ENCODE data around the gene LRRC74B.
A peak's percentile ranks its signal among the peaks of the same experiment; 100 is the strongest.
"Not testable (repeated sequence)": the region's sequence is repeated elsewhere in the genome, so short reads cannot be mapped to it uniquely, and the experiment has no call there.

LRRC74B gene

GRCh38 chr22:21054046-21054713, 8.4 kb downstream of the LRRC74B start:
- Mint-ChIP-seq H3K4me1 (ENCODE audit: low read depth) (peaks cover 14% of the 10 kb centered on the region), H3K9me3 (ENCODE audit: low read depth) (no peaks in the 10 kb centered on the region), H3K4me3 (no peak overlapping the region), H3K27me3 (no peaks in the 10 kb centered on the region), H3K36me3 (no peaks in the 10 kb centered on the region), H3K27ac (no peak overlapping the region)

GRCh38 chr22:21054714-21055563, 9.2 kb downstream of the LRRC74B start:
- H3K4me1 Mint-ChIP-seq (ENCODE audit: low read depth): peaks cover 14% of the 10 kb centered on the region
- no peaks in the 10 kb centered on the region for H3K9me3 Mint-ChIP-seq (ENCODE audit: low read depth)
- no peak overlapping the region for H3K27ac Mint-ChIP-seq
- no peaks in the 10 kb centered on the region for H3K27me3 Mint-ChIP-seq
- H3K4me3 Mint-ChIP-seq: no peak overlapping the region
- no peaks in the 10 kb centered on the region for H3K36me3 Mint-ChIP-seq

GRCh38 chr22:21055564-21055834, 9.8 kb downstream of the LRRC74B start:
- Mint-ChIP-seq H3K27me3 (no peaks in the 10 kb centered on the region), H3K36me3 (no peaks in the 10 kb centered on the region), H3K4me3 (no peak overlapping the region), H3K4me1 (ENCODE audit: low read depth) (peaks cover 14% of the 10 kb centered on the region), H3K9me3 (ENCODE audit: low read depth) (no peaks in the 10 kb centered on the region), H3K27ac (no peak overlapping the region)

GRCh38 chr22:21055880-21056319, 10.2 kb downstream of the LRRC74B start:
- Mint-ChIP-seq H3K27me3 (no peaks in the 10 kb centered on the region), H3K27ac (no peak overlapping the region), H3K4me3 (peak overlapping the region; percentile 46), H3K4me1 (ENCODE audit: low read depth) (peaks cover 14% of the 10 kb centered on the region), H3K9me3 (ENCODE audit: low read depth) (no peaks in the 10 kb centered on the region), H3K36me3 (no peaks in the 10 kb centered on the region)

- H3K36me3 Mint-ChIP-seq; H3K4me3 Mint-ChIP-seq; H3K27me3 Mint-ChIP-seq; H3K9me3 Mint-ChIP-seq (ENCODE audit: low read depth); H3K27ac Mint-ChIP-seq: not testable (repeated sequence)
- peaks cover 13% of the 10 kb centered on the region for H3K4me1 Mint-ChIP-seq (ENCODE audit: low read depth)
Measured at GRCh38 chr22:21060363-21060762, 14.6 kb downstream of the LRRC74B start.

- not testable (repeated sequence) for H3K4me3 Mint-ChIP-seq; H3K36me3 Mint-ChIP-seq; H3K9me3 Mint-ChIP-seq (ENCODE audit: low read depth); H3K4me1 Mint-ChIP-seq (ENCODE audit: low read depth); H3K27ac Mint-ChIP-seq; H3K27me3 Mint-ChIP-seq
Measured at GRCh38 chr22:21061660-21062321, 16.0 kb downstream of the LRRC74B start.

- not testable (repeated sequence) for H3K4me3 Mint-ChIP-seq; H3K27me3 Mint-ChIP-seq; H3K27ac Mint-ChIP-seq; H3K4me1 Mint-ChIP-seq (ENCODE audit: low read depth); H3K9me3 Mint-ChIP-seq (ENCODE audit: low read depth); H3K36me3 Mint-ChIP-seq
Measured at GRCh38 chr22:21064425-21064824, 18.7 kb downstream of the LRRC74B start.

- H3K4me1 Mint-ChIP-seq (ENCODE audit: low read depth): no peaks in the 10 kb centered on the region
- peaks cover 4% of the 10 kb centered on the region for H3K27me3 Mint-ChIP-seq
- no peaks in the 10 kb centered on the region for H3K36me3 Mint-ChIP-seq
- H3K27ac Mint-ChIP-seq: no peak overlapping the region
- H3K4me3 Mint-ChIP-seq: no peak overlapping the region
- H3K9me3 Mint-ChIP-seq (ENCODE audit: low read depth): no peaks in the 10 kb centered on the region
Measured at GRCh38 chr22:21064917-21065864, 19.4 kb downstream of the LRRC74B start.

- Mint-ChIP-seq H3K27me3 (peaks cover 4% of the 10 kb centered on the region), H3K27ac (no peak overlapping the region), H3K4me3 (no peak overlapping the region), H3K9me3 (ENCODE audit: low read depth) (no peaks in the 10 kb centered on the region), H3K36me3 (no peaks in the 10 kb centered on the region), H3K4me1 (ENCODE audit: low read depth) (no peaks in the 10 kb centered on the region)
Measured at GRCh38 chr22:21067075-21067900, 21.5 kb downstream of the LRRC74B start.

GRCh38 chr22:21067901-21068680, 22.3 kb downstream of the LRRC74B start:
- Mint-ChIP-seq H3K27ac (no peak overlapping the region), H3K36me3 (no peaks in the 10 kb centered on the region), H3K4me1 (ENCODE audit: low read depth) (no peaks in the 10 kb centered on the region), H3K9me3 (ENCODE audit: low read depth) (no peaks in the 10 kb centered on the region), H3K27me3 (peaks cover 4% of the 10 kb centered on the region), H3K4me3 (no peak overlapping the region)

GRCh38 chr22:21068681-21069276, 23.0 kb downstream of the LRRC74B start:
- H3K27me3 Mint-ChIP-seq: peaks cover 4% of the 10 kb centered on the region
- no peak overlapping the region for H3K27ac Mint-ChIP-seq
- H3K9me3 Mint-ChIP-seq (ENCODE audit: low read depth): no peaks in the 10 kb centered on the region
- H3K4me1 Mint-ChIP-seq (ENCODE audit: low read depth): no peaks in the 10 kb centered on the region
- no peaks in the 10 kb centered on the region for H3K36me3 Mint-ChIP-seq
- no peak overlapping the region for H3K4me3 Mint-ChIP-seq

GRCh38 chr22:21069375-21069774, 23.6 kb downstream of the LRRC74B start:
- H3K4me3 Mint-ChIP-seq: no peak overlapping the region
- H3K9me3 Mint-ChIP-seq (ENCODE audit: low read depth): no peaks in the 10 kb centered on the region
- no peaks in the 10 kb centered on the region for H3K36me3 Mint-ChIP-seq
- peaks cover 4% of the 10 kb centered on the region for H3K27me3 Mint-ChIP-seq
- no peaks in the 10 kb centered on the region for H3K4me1 Mint-ChIP-seq (ENCODE audit: low read depth)
- no peak overlapping the region for H3K27ac Mint-ChIP-seq

Measured in activated naive CD8-positive, alpha-beta T cell (primary cell).